Measurements from ENCODE around the gene APOD.

DNA sequence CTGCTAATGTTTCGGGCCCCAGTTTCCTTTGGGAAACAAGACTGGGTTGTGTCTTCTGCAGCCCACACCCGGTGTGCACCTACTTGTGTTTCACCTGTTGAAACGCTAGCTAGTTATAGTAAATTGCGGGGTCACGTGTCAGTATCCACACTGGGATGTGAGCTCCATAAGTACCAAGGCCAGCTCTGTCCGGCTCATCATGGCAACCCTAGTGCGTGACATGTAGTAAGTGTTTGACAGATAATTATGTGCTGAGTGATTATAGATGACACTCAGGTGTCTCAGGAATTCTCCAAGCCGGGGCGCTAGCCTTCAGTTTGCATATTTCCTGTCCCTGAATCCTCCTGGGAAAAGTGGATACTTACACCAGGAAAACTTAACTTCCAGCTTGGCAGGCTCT lies 12.8 kb downstream of the APOD start:
- TF ChIP-seq POLR2A (IDR thresholded peaks at IDR 0.05), result no peak
- TF ChIP-seq, protein P1, sequence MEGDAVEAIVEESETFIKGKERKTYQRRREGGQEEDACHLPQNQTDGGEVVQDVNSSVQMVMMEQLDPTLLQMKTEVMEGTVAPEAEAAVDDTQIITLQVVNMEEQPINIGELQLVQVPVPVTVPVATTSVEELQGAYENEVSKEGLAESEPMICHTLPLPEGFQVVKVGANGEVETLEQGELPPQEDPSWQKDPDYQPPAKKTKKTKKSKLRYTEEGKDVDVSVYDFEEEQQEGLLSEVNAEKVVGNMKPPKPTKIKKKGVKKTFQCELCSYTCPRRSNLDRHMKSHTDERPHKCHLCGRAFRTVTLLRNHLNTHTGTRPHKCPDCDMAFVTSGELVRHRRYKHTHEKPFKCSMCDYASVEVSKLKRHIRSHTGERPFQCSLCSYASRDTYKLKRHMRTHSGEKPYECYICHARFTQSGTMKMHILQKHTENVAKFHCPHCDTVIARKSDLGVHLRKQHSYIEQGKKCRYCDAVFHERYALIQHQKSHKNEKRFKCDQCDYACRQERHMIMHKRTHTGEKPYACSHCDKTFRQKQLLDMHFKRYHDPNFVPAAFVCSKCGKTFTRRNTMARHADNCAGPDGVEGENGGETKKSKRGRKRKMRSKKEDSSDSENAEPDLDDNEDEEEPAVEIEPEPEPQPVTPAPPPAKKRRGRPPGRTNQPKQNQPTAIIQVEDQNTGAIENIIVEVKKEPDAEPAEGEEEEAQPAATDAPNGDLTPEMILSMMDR (IDR thresholded peaks at IDR 0.05), result no peak
